Astrocyte (in vitro differentiated cells and primary cell): ENCODE measurements around the gene SLC38A10.

ENCODE experiments used
- CTCF ChIP-seq: IDR thresholded peaks from 2 replicates; pipeline ENCODE4 v1.5.1; 2011; ENCODE audit warnings: low read depth, mild to moderate bottlenecking, inconsistent platforms, low read length, moderate library complexity; ENCODE audit not compliant: insufficient read depth
- EZH2 ChIP-seq: IDR thresholded peaks from 2 replicates; pipeline ENCODE4 v1.6.1; 2012; ENCODE audit warnings: mild to moderate bottlenecking, low read length, inconsistent platforms; ENCODE audit not compliant: insufficient read depth

- TF ChIP-seq CTCF = no peak
- TF ChIP-seq EZH2 = no peak
Observed at GRCh38 chr17:81323083-81323369, 27.9 kb upstream of the SLC38A10 start.
